Right renal cortex interstitium (tissue), 3 donors: Measurements from ENCODE around the gene C19orf73. TPM values are rescaled to one million over a fixed set of nuclear protein-coding genes. Genes with fewer than 3 reads are reported as not detected.
"Not testable (repeated sequence)": the region's sequence is repeated elsewhere in the genome, so short reads cannot be mapped to it uniquely, and the experiment has no call there.

Source experiments
- DNase-seq, 3 donors: peaks; one replicate each; pipeline ENCODE4 v3.0.0-alpha.2; 2013; ENCODE audit warnings: low read depth in 3 of 3, low spot score in 2 of 3
- polyA plus RNA-seq, 3 donors: library from polyadenylated mRNA; unstranded; fragments of 120-200 nt; gene quantifications; one replicate each; pipeline ENCODE4 v1.2.1, GENCODE V29; 2013; ENCODE audit not compliant: insufficient read length in 3 of 3

Gene C19orf73
- polyA plus RNA-seq, 3 donors: 0.39 to 0.80 (median 0.74) TPM

GRCh38 chr19:49104229-49104864 is 14.6 kb downstream of the C19orf73 start:
- no peak for DNase-seq

- no peak for DNase-seq
Measured at GRCh38 chr19:49103331-49104085, 15.4 kb downstream of the C19orf73 start.

- DNase-seq: no peak
Measured at GRCh38 chr19:49102303-49102702, 16.6 kb downstream of the C19orf73 start.

DNA sequence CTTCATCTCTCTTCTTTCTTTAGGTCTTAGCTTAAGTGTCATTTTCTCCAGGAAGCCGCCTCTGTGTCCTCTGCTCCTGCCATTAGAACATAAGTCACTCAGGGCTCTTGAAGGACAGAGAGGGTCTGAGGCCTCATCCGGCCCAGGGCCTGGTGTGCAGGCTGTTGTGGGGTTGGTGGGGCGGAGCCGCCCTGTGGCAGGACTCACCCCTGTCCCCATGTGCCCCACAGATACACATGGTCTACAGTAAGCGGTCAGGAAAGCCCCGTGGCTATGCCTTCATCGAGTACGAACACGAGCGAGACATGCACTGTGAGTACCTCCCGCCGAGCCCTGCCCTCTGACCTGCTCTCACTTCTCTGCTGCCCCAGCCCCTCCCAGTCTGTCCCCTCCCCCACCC is 17.8 kb downstream of the C19orf73 start:
- no peak for DNase-seq

GRCh38 chr19:49098795-49099194 is 20.1 kb downstream of the C19orf73 start:
- DNase-seq: no peak

GRCh38 chr19:49097453-49098288 is 21.3 kb downstream of the C19orf73 start:
- peak in 2 of 3 donors; percentile 45 to 61 for DNase-seq

DNA sequence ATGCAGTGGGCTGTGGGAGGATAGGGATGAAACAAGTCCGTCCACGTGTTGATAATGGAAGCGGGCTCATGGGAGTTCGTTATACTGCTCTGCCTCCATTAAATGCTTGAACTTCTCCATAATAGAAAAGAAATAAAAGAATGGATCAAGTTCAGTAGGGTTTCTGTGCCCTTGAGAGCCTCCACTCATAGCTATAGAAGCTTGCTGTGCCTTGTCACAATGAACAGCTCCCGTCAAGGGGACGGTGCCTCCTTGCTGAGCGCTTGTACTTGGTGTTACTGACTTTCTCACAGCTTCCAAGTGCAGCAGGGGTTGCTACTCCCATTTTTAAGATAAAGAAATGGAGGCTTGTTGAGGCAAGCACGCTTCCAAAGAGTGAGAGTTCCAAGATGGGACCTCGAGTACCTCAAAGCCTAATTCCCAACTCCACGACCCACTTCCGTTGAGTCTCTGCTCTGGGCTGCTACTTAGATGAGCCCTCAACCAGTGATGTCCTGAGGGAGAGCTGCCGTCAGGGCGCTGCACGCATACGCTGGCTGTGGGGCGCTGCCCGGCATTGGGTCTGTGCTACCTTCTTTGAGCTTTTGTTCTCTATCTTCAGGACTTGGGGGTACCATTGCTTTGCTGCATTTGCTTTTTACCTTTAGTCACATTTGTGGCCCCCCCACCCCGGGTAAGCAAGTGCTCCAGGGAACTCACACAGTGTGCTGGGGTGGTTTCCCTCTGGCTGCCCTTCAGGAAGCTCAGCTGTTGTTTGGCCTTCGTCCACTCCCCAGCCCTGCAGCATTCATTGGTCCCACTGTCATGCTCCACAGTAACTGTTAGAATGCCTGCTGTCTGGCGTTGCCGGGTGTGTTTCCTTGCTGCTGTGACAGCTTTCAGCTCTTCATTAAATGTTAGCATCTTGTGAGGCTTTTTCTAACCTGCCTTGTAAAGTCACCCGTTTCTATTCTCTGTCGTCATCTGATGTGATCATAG is 24.1 kb downstream of the C19orf73 start:
- DNase-seq: no peak

DNA sequence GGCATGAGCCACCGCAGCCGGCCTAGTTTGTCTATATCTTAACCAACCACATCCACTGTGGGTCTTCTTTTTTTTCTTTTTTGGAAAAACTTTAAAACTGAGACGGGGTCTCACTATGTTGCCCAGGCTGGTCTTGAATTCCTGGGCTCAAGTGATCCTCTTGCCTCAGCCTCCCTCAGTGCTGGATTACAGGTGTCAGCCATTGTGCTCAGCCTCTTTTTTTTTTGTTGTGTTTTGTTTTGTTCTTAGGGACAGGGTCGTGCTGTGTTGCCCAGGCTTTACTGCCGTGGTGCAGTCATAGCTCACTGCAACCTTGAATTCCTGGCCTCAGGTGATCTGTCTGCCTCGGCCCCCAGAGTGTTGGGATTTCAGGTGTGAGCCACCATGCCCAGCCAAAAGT is 26.3 kb downstream of the C19orf73 start:
- DNase-seq: no peak

DNA sequence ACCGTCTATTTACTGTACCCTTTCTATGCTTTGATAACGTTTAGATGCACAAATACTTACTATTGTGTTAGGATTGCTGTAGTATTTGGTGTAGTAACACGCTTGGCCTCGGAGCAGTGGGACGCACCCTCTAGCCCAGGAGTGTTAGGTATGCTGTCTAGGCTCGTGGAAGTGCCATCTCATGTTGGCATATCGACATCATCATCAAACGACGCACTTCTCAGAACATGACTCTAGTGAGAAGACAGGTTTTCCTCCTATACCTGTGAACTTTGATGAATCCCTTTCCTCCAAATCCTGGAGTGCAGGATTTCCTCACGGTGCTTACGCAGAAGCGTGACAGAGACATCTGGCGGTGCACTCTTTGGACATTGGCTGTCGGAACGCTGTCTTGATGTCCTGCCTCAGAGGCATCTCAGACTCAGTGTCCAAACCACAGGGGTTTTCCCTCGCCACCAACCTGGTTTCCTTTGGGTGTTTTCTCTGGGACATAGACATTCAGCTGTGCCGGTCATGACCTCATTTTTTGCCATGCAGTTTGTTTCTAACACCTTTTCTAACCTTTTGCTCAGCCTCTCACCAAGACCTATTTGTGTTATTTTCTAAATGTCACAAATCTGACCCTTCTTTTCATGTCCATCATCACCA is 27.4 kb downstream of the C19orf73 start:
- no peak for DNase-seq

DNA sequence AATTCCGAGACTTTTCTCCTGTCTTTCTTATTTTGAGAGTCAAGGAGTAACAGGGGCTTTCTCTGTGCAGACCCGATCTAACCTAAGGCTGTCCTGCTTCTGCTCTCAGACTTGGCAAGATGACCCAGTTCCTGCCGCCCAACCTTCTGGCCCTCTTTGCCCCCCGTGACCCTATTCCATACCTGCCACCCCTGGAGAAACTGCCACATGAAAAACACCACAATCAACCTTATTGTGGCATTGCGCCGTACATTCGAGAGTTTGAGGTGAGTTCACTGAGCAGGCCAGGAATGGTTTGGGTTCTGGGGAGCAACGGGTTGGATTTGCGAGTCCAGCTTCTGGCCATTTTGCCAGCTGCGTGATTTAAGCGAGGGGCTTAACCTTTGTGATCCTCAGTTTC is 32.6 kb downstream of the C19orf73 start:
- DNase-seq: no peak

- no peak for DNase-seq
Measured at GRCh38 chr19:49085868-49086232, 33.1 kb downstream of the C19orf73 start.

GRCh38 chr19:49085020-49085867 is 33.7 kb downstream of the C19orf73 start, which contains the start of gene SNRNP70:
SNRNP70 (plus strand) TSS chr19:49085451; CDS start chr19:49086415, 964 bp downstream.
- DNase-seq: peak; percentile 96 to 98 (median 97)

DNA sequence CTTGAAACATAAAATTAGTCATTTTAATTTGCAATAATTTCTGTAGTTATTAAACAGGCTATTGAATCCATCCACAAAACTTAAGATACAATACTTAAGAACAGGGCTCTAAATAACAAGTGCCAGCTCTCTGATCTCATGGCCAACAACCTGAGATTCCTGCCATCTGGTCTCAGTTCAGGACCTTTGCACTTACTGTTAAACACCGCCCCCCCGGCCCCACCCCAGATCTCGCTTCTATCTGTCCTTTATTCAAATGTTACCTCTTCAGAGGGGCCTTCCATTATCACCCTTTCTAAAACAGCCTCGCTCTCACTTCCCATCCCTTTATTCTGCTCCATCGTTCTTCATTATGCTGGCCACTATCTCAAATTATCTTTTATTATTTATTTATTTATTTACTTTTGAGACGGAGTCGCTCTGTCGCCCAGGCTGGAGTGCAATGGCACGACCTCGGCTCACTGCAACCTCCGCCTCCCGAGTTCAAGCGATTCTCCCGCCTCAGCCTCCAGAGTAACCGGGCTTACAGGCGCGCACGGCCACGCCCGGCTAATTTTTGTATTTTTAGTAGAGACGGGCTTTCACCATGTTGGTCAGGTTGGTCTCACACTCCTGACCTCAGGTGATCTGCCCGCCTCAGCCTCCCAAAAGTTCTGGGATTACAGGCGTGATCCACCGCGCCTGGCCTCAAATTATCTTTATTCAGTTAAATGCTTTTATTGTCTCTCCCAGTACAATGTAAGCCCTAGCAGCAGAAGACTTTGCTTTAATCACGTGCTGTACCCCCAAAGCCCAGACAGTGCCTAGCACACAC is 34.5 kb downstream of the C19orf73 start:
- no peak for DNase-seq

- DNase-seq: no peak
Measured at GRCh38 chr19:49081273-49081672, 37.7 kb downstream of the C19orf73 start.

- DNase-seq: no peak
Measured at GRCh38 chr19:49080392-49080791, 38.6 kb downstream of the C19orf73 start.

- not testable (repeated sequence) for DNase-seq
Measured at GRCh38 chr19:49074869-49075268, 44.1 kb downstream of the C19orf73 start.

- DNase-seq: no peak
Measured at GRCh38 chr19:49073514-49074378, 45.2 kb downstream of the C19orf73 start.
